Testis (tissue), 3 donors: ENCODE measurements around the gene DACH1. TPM values are rescaled to one million over a fixed set of nuclear protein-coding genes. Genes with fewer than 3 reads are reported as not detected.
"Not testable (repeated sequence)": the region's sequence is repeated elsewhere in the genome, so short reads cannot be mapped to it uniquely, and the experiment has no call there.

Experiments
- DNase-seq: peaks from one replicate; pipeline ENCODE4 v3.0.0-alpha.2; 2019
- H3K27ac ChIP-seq, 2 donors: fragments of 200-600 bp; sonication (generic); one replicate each; pipeline ENCODE4 v1.5.1; 2019
- H3K27me3 ChIP-seq: fragments of 200-600 bp; sonication (generic); one replicate; pipeline ENCODE4 v1.5.1; 2019
- H3K36me3 ChIP-seq: fragments of 200-600 bp; sonication (generic); one replicate; pipeline ENCODE4 v1.5.1; 2017; ENCODE audit warnings: low read depth; ENCODE audit errors: missing control alignments
- H3K4me1 ChIP-seq: fragments of 200-600 bp; sonication (generic); one replicate; pipeline ENCODE4 v1.5.1; 2019
- H3K4me3 ChIP-seq, 2 donors: fragments of 200-600 bp; sonication (generic); one replicate each; pipeline ENCODE4 v1.5.1; 2017 to 2019
- H3K9me3 ChIP-seq: fragments of 200-600 bp; sonication (generic); one replicate; pipeline ENCODE4 v1.5.1; 2017
- POLR2A ChIP-seq: fragments of 450-650 bp; IDR thresholded peaks from one replicate; pipeline ENCODE4 v1.6.1; 2017; ENCODE audit warnings: antibody characterized with exemption, mild to moderate bottlenecking, moderate library complexity
- WGBS, 2 donors: methylation state at CpG; one replicate each; pipeline ENCODE4 v1.1.5; 2018; 5-methylcytosine and 5-hydroxymethylcytosine counted together
- intact Hi-C: fragments of 100-400 bp; cut with DNase I; formaldehyde crosslinking; loops from one replicate; pipeline ENCODE4 v1.15.1; 2023; ENCODE audit warnings: low total_unique reads
- polyA plus RNA-seq: library from polyadenylated mRNA; stranded (reverse); fragments of 350-450 nt; fragmentation: Illumina TruSeq; extraction: RNeasy Lipid Tissue Mini Kit (QIAGEN cat#74804); gene quantifications from one replicate; pipeline ENCODE4 v1.2.3, GENCODE V29; 2014; ENCODE audit warnings: low read depth, low replicate concordance; ENCODE audit not compliant: insufficient read depth
- total RNA-seq, 2 donors: library from RNA; depleted of rRNA; stranded (reverse); fragments of >200 nt; gene quantifications; one replicate each; pipeline ENCODE4 v1.2.3, GENCODE V29; 2016
- TF ChIP-seq, protein P1 (sequence below), 3 experiments: fragments of 450-650 bp in 2 of 3; fragments of 200-600 bp in 1 of 3; sonication (generic) in 1 of 3; IDR thresholded peaks; one replicate each; pipeline ENCODE4 v1.5.1; 2016 to 2019; ENCODE audit warnings: antibody characterized with exemption in 3 of 3, mild to moderate bottlenecking in 2 of 3, moderate library complexity in 1 of 3

The DACH1 gene
- total and polyA plus RNA-seq, 3 donors from 2014 or later, result 4.7 to 11.1 (median 5.4) TPM

DNA sequence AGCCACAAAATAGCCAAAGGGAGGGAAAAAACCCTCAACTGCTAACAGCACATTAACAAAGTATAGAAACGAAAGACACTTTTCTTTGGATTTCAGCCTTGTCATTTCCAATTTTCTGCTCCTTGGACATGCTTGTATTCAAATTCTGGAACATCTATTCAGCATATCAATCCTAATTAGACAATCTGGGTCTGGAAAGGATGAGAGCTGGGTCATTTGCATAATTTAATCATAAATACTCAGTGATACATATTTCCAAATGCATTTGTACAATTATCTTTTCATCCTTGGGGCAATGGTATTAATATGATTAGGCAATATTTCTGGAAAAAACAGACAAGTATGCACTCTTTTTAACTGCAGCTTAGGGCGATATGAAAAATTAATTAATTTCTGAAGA, 14.3 kb downstream of the DACH1 start:
- intact Hi-C loops, result no loop called here

GRCh38 chr13:71851498-71852409, 15.2 kb downstream of the DACH1 start:
- no peaks in the 10 kb centered on the region for H3K9me3 ChIP-seq
- no peaks in the 10 kb centered on the region for H3K36me3 ChIP-seq
- no peak overlapping the region for H3K27ac ChIP-seq
- no peak for TF ChIP-seq POLR2A
- TF ChIP-seq, protein P1, sequence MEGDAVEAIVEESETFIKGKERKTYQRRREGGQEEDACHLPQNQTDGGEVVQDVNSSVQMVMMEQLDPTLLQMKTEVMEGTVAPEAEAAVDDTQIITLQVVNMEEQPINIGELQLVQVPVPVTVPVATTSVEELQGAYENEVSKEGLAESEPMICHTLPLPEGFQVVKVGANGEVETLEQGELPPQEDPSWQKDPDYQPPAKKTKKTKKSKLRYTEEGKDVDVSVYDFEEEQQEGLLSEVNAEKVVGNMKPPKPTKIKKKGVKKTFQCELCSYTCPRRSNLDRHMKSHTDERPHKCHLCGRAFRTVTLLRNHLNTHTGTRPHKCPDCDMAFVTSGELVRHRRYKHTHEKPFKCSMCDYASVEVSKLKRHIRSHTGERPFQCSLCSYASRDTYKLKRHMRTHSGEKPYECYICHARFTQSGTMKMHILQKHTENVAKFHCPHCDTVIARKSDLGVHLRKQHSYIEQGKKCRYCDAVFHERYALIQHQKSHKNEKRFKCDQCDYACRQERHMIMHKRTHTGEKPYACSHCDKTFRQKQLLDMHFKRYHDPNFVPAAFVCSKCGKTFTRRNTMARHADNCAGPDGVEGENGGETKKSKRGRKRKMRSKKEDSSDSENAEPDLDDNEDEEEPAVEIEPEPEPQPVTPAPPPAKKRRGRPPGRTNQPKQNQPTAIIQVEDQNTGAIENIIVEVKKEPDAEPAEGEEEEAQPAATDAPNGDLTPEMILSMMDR (IDR thresholded peaks at IDR 0.05), result no peak
- WGBS, 2 donors, result 84 to 90% methylated on average over 9 of the region's 9 CpGs
- no peak for DNase-seq
- intact Hi-C loops, result no loop called here
- H3K27me3 ChIP-seq, result no peaks in the 10 kb centered on the region
- no peaks in the 10 kb centered on the region for H3K4me1 ChIP-seq
- H3K4me3 ChIP-seq, result no peak overlapping the region

More for the DNA sequence above, 14.3 kb downstream of the DACH1 start:
- no peak for DNase-seq
- Histone ChIP-seq H3K27me3 (no peaks in the 10 kb centered on the region), H3K9me3 (no peaks in the 10 kb centered on the region), H3K4me1 (no peaks in the 10 kb centered on the region), H3K4me3 (no peak overlapping the region), H3K27ac (no peak overlapping the region), H3K36me3 (no peaks in the 10 kb centered on the region)
- 89 to 95% methylated on average over 2 of the region's 2 CpGs for WGBS, 2 donors
- no peak for TF ChIP-seq POLR2A
- TF ChIP-seq, protein P1 (IDR thresholded peaks at IDR 0.05), result no peak

- 92 to 94% methylated on average over 3 of the region's 3 CpGs for WGBS, 2 donors
- intact Hi-C loops, result no loop called here
- Histone ChIP-seq H3K27ac (no peak overlapping the region), H3K4me3 (no peak overlapping the region), H3K9me3 (no peaks in the 10 kb centered on the region), H3K36me3 (no peaks in the 10 kb centered on the region), H3K4me1 (no peaks in the 10 kb centered on the region), H3K27me3 (no peaks in the 10 kb centered on the region)
- TF ChIP-seq POLR2A, result no peak
- TF ChIP-seq, protein P1 (IDR thresholded peaks at IDR 0.05), result no peak
- no peak for DNase-seq
Measured at GRCh38 chr13:71842003-71842402, 25.0 kb downstream of the DACH1 start.

GRCh38 chr13:71838842-71839241, 28.2 kb downstream of the DACH1 start:
- H3K4me3 ChIP-seq, result no peak overlapping the region
- WGBS, 2 donors, result 44 to 47% methylated on average over 2 of the region's 2 CpGs
- no peaks in the 10 kb centered on the region for H3K4me1 ChIP-seq
- no peak overlapping the region for H3K27ac ChIP-seq
- no peaks in the 10 kb centered on the region for H3K36me3 ChIP-seq
- no peak for DNase-seq
- H3K9me3 ChIP-seq, result no peaks in the 10 kb centered on the region
- intact Hi-C loops, result no loop called here
- no peak for TF ChIP-seq POLR2A
- TF ChIP-seq, protein P1 (IDR thresholded peaks at IDR 0.05), result no peak
- H3K27me3 ChIP-seq, result no peaks in the 10 kb centered on the region

DNA sequence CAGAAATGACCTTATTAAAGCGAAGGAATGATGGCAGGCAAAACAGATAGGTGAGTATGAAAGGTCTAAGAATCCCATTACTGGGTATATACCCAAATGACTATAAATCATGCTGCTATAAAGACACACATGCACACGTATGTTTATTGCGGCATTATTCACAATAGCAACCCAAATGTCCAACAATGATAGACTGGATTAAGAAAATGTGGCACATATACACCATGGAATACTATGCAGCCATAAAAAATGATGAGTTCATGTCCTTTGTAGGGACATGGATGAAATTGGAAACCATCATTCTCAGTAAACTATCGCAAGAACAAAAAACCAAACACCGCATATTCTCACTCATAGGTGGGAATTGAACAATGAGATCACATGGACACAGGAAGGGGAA, 29.4 kb downstream of the DACH1 start:
- H3K27me3 ChIP-seq, H3K4me1 ChIP-seq, H3K36me3 ChIP-seq, H3K27ac ChIP-seq, DNase-seq, H3K9me3 ChIP-seq, intact Hi-C loops, H3K4me3 ChIP-seq: not testable (repeated sequence)
- WGBS, 2 donors, result 94 to 95% methylated on average over 3 to 4 of the region's 5 CpGs
